OCI-LY7 (cell line): ENCODE results near the gene AAK1.
"Not testable (repeated sequence)": the region's sequence is repeated elsewhere in the genome, so short reads cannot be mapped to it uniquely, and the experiment has no call there.

Experiments used
- EZH2phosphoT487 ChIP-seq: fragments of 200-600 bp; sonication (generic); IDR thresholded peaks from 2 replicates; pipeline ENCODE4 v1.6.1; 2018; ENCODE audit warnings: low read depth, borderline replicate concordance, mild to moderate bottlenecking, mixed run types, antibody characterized with exemption, low read length, moderate library complexity, mixed read lengths
- TF ChIP-seq, protein P1 (sequence below): fragments of 200-600 bp; sonication (generic); conservative IDR thresholded peaks from 2 replicates; pipeline ENCODE4 v1.5.1; 2014; ENCODE audit warnings: mild to moderate bottlenecking, antibody characterized with exemption, low read length, moderate library complexity, mixed read lengths

DNA sequence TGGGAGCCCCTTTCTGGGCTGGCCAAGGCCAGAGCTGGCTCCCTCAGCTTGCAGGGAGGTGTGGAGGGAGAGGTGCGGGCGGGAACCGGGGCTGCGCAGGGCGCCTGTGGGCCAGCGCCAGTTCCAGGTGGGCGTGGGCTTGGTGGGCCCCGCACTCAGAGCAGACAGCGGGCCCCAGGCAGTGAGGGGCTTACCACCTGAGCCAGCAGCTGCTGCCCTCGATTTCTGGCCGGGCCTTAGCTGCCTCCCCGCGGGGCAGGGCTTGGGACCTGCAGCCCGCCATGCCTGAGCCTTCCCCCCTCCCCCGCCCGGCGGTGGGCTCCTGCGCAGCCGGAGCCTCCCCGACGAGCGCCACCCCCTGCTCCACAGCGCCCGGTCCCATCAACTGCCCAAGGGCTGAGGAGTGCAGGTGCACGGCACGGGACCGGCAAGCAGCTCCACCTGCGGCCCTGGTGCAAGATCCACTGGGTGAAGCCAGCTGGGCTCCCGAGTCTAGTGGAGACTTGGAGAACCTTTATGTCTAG is 21.5 kb downstream of the AAK1 start:
- TF ChIP-seq, protein P1, sequence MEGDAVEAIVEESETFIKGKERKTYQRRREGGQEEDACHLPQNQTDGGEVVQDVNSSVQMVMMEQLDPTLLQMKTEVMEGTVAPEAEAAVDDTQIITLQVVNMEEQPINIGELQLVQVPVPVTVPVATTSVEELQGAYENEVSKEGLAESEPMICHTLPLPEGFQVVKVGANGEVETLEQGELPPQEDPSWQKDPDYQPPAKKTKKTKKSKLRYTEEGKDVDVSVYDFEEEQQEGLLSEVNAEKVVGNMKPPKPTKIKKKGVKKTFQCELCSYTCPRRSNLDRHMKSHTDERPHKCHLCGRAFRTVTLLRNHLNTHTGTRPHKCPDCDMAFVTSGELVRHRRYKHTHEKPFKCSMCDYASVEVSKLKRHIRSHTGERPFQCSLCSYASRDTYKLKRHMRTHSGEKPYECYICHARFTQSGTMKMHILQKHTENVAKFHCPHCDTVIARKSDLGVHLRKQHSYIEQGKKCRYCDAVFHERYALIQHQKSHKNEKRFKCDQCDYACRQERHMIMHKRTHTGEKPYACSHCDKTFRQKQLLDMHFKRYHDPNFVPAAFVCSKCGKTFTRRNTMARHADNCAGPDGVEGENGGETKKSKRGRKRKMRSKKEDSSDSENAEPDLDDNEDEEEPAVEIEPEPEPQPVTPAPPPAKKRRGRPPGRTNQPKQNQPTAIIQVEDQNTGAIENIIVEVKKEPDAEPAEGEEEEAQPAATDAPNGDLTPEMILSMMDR = not testable (repeated sequence)
- not testable (repeated sequence) for TF ChIP-seq EZH2phosphoT487
